Glomerular visceral epithelial cell (primary cell): ENCODE results near the gene VIPR2.
"Not testable (repeated sequence)": the region's sequence is repeated elsewhere in the genome, so short reads cannot be mapped to it uniquely, and the experiment has no call there.

Experiments used
- DNase-seq: peaks from one replicate; pipeline ENCODE4 v3.0.0-alpha.2; 2016; ENCODE audit errors: extremely low spot score

The VIPR2 gene

GRCh38 chr7:159140170-159140910 is 4.3 kb downstream of the VIPR2 start:
- DNase-seq = no peak

- no peak for DNase-seq
Measured at GRCh38 chr7:159139639-159140038, 5.0 kb downstream of the VIPR2 start.

- DNase-seq = no peak
Measured at GRCh38 chr7:159139202-159139601, 5.5 kb downstream of the VIPR2 start.

- no peak for DNase-seq
Measured at GRCh38 chr7:159138508-159138907, 6.2 kb downstream of the VIPR2 start.

GRCh38 chr7:159137906-159138305 is 6.8 kb downstream of the VIPR2 start:
- DNase-seq = no peak

GRCh38 chr7:159136846-159137245 is 7.8 kb downstream of the VIPR2 start:
- no peak for DNase-seq

- DNase-seq = no peak
Measured at GRCh38 chr7:159136442-159136841, 8.2 kb downstream of the VIPR2 start.

GRCh38 chr7:159136013-159136412 is 8.7 kb downstream of the VIPR2 start:
- no peak for DNase-seq

- not testable (repeated sequence) for DNase-seq
Measured at GRCh38 chr7:159132670-159133443, 11.8 kb downstream of the VIPR2 start.

GRCh38 chr7:159130820-159131219 is 13.8 kb downstream of the VIPR2 start:
- DNase-seq = no peak

GRCh38 chr7:159130199-159130775 is 14.4 kb downstream of the VIPR2 start:
- DNase-seq = no peak

- DNase-seq = no peak
Measured at GRCh38 chr7:159128767-159129166, 15.9 kb downstream of the VIPR2 start.

- DNase-seq = no peak
Measured at GRCh38 chr7:159127691-159128642, 16.7 kb downstream of the VIPR2 start.

GRCh38 chr7:159126311-159127260 is 18.1 kb downstream of the VIPR2 start:
- DNase-seq = no peak

GRCh38 chr7:159125955-159126270 is 18.8 kb downstream of the VIPR2 start:
- DNase-seq = no peak

- DNase-seq = no peak
Measured at GRCh38 chr7:159125104-159125954, 19.3 kb downstream of the VIPR2 start.

- not testable (repeated sequence) for DNase-seq
Measured at GRCh38 chr7:159123793-159124192, 20.9 kb downstream of the VIPR2 start.

- not testable (repeated sequence) for DNase-seq
Measured at GRCh38 chr7:159123294-159123693, 21.4 kb downstream of the VIPR2 start.

GRCh38 chr7:159122276-159122675 is 22.4 kb downstream of the VIPR2 start:
- DNase-seq = no peak

- DNase-seq = no peak
Measured at GRCh38 chr7:159121476-159121875, 23.2 kb downstream of the VIPR2 start.
